Activated CD8-positive, alpha-beta memory T cell treated with anti-CD3 and anti-CD28 coated beads for 36 hours (primary cell): ENCODE measurements around the gene OBSCN. TPM values are rescaled to one million over a fixed set of nuclear protein-coding genes. Genes with fewer than 3 reads are reported as not detected.

ENCODE experiments used
- CTCF ChIA-PET: fragments of 350-600 bp; sonication (Branson Sonifier 250); formaldehyde crosslinking; loops from one replicate; lab custom pipeline; 2021; ENCODE audit warnings: antibody characterized with exemption; lab: Charles Lee
- POLR2A ChIA-PET: fragments of 350-600 bp; sonication (Branson Sonifier 250); formaldehyde crosslinking; loops from one replicate; lab custom pipeline; 2021; ENCODE audit warnings: antibody characterized with exemption; lab: Charles Lee
- total RNA-seq, 2 experiments: library from RNA; stranded (reverse); gene quantifications; one replicate each; pipeline ENCODE4 v1.2.3, GENCODE V29; 2021

Gene OBSCN
- total RNA-seq, 2 experiments from 2014 or later = 8.3 to 10.1 TPM

- POLR2A ChIA-PET = no interaction called here
- CTCF ChIA-PET = no interaction called here
These were observed 100.3 kb downstream of the OBSCN start for GRCh38 chr1:228308085-228308601.

GRCh38 chr1:228308628-228309325 is 100.9 kb downstream of the OBSCN start:
- ChIA-PET POLR2A (no interaction called here), CTCF (no interaction called here)

GRCh38 chr1:228309326-228310067 is 101.7 kb downstream of the OBSCN start:
- CTCF ChIA-PET = no interaction called here
- POLR2A ChIA-PET = no interaction called here

GRCh38 chr1:228310162-228310792 is 102.4 kb downstream of the OBSCN start:
- CTCF ChIA-PET = no interaction called here
- POLR2A ChIA-PET = no interaction called here

- POLR2A ChIA-PET = no interaction called here
- CTCF ChIA-PET = no interaction called here
These were observed 103.2 kb downstream of the OBSCN start for GRCh38 chr1:228311091-228311490.

GRCh38 chr1:228312136-228312764 is 104.4 kb downstream of the OBSCN start:
- ChIA-PET CTCF (no interaction called here), POLR2A (no interaction called here)

- ChIA-PET POLR2A (interaction anchor here (1.0 kb wide), 1 partner anchor 38 kb away, joined by 3 read pairs; no protein-coding TSS in a partner anchor), CTCF (no interaction called here)
These were observed 105.9 kb downstream of the OBSCN start for GRCh38 chr1:228313536-228314277.

GRCh38 chr1:228314315-228314657 is 106.4 kb downstream of the OBSCN start:
- ChIA-PET CTCF (no interaction called here), POLR2A (no interaction called here)

- ChIA-PET CTCF (no interaction called here), POLR2A (no interaction called here)
These were observed 107.0 kb downstream of the OBSCN start for GRCh38 chr1:228314658-228315483.

GRCh38 chr1:228315484-228315944 is 107.7 kb downstream of the OBSCN start:
- POLR2A ChIA-PET = no interaction called here
- CTCF ChIA-PET = no interaction called here

- ChIA-PET CTCF (no interaction called here), POLR2A (no interaction called here)
These were observed 108.2 kb downstream of the OBSCN start for GRCh38 chr1:228315945-228316588.

GRCh38 chr1:228316589-228317387 is 108.9 kb downstream of the OBSCN start:
- POLR2A ChIA-PET = no interaction called here
- CTCF ChIA-PET = no interaction called here

GRCh38 chr1:228317411-228317828 is 109.6 kb downstream of the OBSCN start:
- CTCF ChIA-PET = no interaction called here
- POLR2A ChIA-PET = no interaction called here

- POLR2A ChIA-PET = interaction anchor here (0.6 kb wide), 1 partner anchor 13 kb away, joined by 5 read pairs; no protein-coding TSS in a partner anchor
- CTCF ChIA-PET = no interaction called here
These were observed 110.3 kb downstream of the OBSCN start for GRCh38 chr1:228317891-228318810.

- POLR2A ChIA-PET = interaction anchor here (0.6 kb wide), 1 partner anchor 12 kb away, joined by 5 read pairs; no protein-coding TSS in a partner anchor
These were observed 111.0 kb downstream of the OBSCN start for GRCh38 chr1:228318823-228319241.

More at GRCh38 chr1:228318823-228319241, 111.0 kb downstream of the OBSCN start:
- CTCF ChIA-PET = no interaction called here
